ENCODE data around the gene MAPK10.

GRCh38 chr4:86218746-86219473 lies 140.9 kb downstream of the MAPK10 start:
- TF ChIP-seq CTCF (IDR thresholded peaks at IDR 0.05) (no peak), POLR2A (IDR thresholded peaks at IDR 0.05) (no peak)
